Measurements from ENCODE around the gene PRKCQ. TPM values are rescaled to one million over a fixed set of nuclear protein-coding genes. Genes with fewer than 3 reads are reported as not detected.
A peak's percentile ranks its signal among the peaks of the same experiment; 100 is the strongest.
"Not testable (repeated sequence)": the region's sequence is repeated elsewhere in the genome, so short reads cannot be mapped to it uniquely, and the experiment has no call there.

Gene PRKCQ
- total and polyA plus RNA-seq, 2 of the 8 experiments (the other 6 are each of a cell fraction or from before 2014, with no cell fraction given): 9.1 to 22.6 TPM

DNA sequence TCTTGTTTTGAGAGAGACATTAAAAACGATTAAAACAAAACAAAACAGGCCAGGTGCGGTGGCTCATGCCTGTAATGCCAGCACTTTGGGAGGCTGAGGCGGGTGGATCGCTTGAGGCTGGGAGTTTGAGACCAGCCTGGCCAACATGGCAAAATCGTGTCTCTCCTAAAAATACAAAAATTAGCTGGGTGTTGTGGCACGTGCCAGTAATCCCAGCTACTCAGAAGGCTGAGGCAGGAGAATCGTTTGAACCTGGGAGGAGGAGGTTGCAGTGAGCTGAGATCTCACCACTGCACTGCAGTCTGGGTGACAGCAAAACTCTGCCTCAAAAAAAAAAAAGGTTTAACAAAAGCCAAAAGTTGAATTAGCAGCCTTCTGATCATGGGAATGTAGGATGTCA, 1.1 kb upstream of the PRKCQ start:
- H3K27ac ChIP-seq (ENCODE audit: low read depth, low read length); POLR2A ChIA-PET (ENCODE audit: partially characterized antibody); H2BK5ac ChIP-seq (ENCODE audit: low read depth, low read length); H2BK20ac ChIP-seq (ENCODE audit: low read length); H3K27me3 ChIP-seq (replicated peaks in 1 of 4; ENCODE audit: control insufficient read depth in 3 of 4, extremely low read depth in 1 of 4, insufficient read depth in 3 of 4, low read length in 3 of 4); H3K14ac ChIP-seq (ENCODE audit: insufficient read length); H2AK5ac ChIP-seq (ENCODE audit: low read depth, low read length); H4K20me1 ChIP-seq (replicated peaks in 1 of 2; ENCODE audit: control insufficient read depth in 1 of 2, insufficient read depth in 2 of 2, low read length in 2 of 2); FAIRE-seq; H4K5ac ChIP-seq (ENCODE audit: insufficient read length, low read depth, low read length); H2BK120ac ChIP-seq (replicated peaks; ENCODE audit: low read depth, low read length); H3K18ac ChIP-seq (ENCODE audit: extremely low read depth, low read length); H3K56ac ChIP-seq (replicated peaks; ENCODE audit: insufficient read length, low read depth, low read length); H4K8ac ChIP-seq (ENCODE audit: extremely low read depth, insufficient read depth, low read length); H3K9ac ChIP-seq (replicated peaks in 1 of 4; ENCODE audit: extremely low read depth in 1 of 4, low read depth in 3 of 4, low read length in 3 of 4); H2BK15ac ChIP-seq (ENCODE audit: low read length); H2BK12ac ChIP-seq (ENCODE audit: low read depth, low read length); H3K23ac ChIP-seq (ENCODE audit: insufficient read length); H3K9me3 ChIP-seq (ENCODE audit: insufficient read depth in 2 of 2, low read depth in 1 of 2, low read length in 1 of 2); H3K4me1 ChIP-seq (replicated peaks in 1 of 4; ENCODE audit: control insufficient read depth in 3 of 4, insufficient read depth in 4 of 4, low read length in 3 of 4); H2AFZ ChIP-seq (ENCODE audit: low read length); H4K91ac ChIP-seq (replicated peaks; ENCODE audit: insufficient read length, low read length); DNase-seq (ENCODE audit: low read depth in 1 of 2, low spot score in 2 of 2); H3K4ac ChIP-seq (replicated peaks; ENCODE audit: insufficient read length, low read depth, low read length); H3K79me1 ChIP-seq (ENCODE audit: low read depth, low read length): not testable (repeated sequence)
- CTCF ChIA-PET (ENCODE audit: partially characterized antibody): interaction anchor here (0.7 to 3.3 kb wide), 16 partner anchors 10 to 202 kb away, joined by 3 to 24 read pairs (median 4); no protein-coding TSS in a partner anchor
- peak overlapping the region; percentile 54 to 76 (median 72); a peak in 6 of 8 replicates for H3K4me3 ChIP-seq (ENCODE audit: extremely low read depth in 1 of 4, insufficient read depth in 2 of 4, low read depth in 3 of 4, low read length in 4 of 4)
- peaks cover 3 to 33% (median 7%) of the 10 kb centered on the region in 4 experiments; a peak in 6 of 8 replicates for H3K36me3 ChIP-seq (ENCODE audit: control insufficient read depth in 2 of 4, insufficient read depth in 4 of 4, low read length in 3 of 4)
- peaks cover 3 to 32% of the 10 kb centered on the region in 2 experiments; a peak in 3 of 4 replicates for H3K79me2 ChIP-seq (ENCODE audit: control insufficient read depth in 1 of 2, insufficient read depth in 2 of 2, low read length in 2 of 2)
- peaks cover 12% of the 10 kb centered on the region; the same call in 1 of the 2 replicates for H3K23me2 ChIP-seq (ENCODE audit: low read depth, low read length)
- WGBS, 2 experiments (ENCODE audit: extremely low coverage in 1 of 2, insufficient coverage in 1 of 2, insufficient read length in 1 of 2, insufficient replicate concordance in 2 of 2, low coverage in 1 of 2, low lambda C conversion rate in 2 of 2, missing lambda C conversion rate in 1 of 2): 32% methylated on average over 7 of the region's 7 CpGs; no CpG with 5 or more reads in 1 of the 2 experiments
- H3K4me2 ChIP-seq (ENCODE audit: insufficient read depth in 1 of 2, low read depth in 2 of 2, low read length in 2 of 2): peak overlapping the region; percentile 91 to 97
